Endothelial cell of umbilical vein (primary cell): ENCODE measurements around the gene TNFSF18. TPM values are rescaled to one million over a fixed set of nuclear protein-coding genes. Genes with fewer than 3 reads are reported as not detected.

Source experiments
- BruUV-seq: library from RNA; stranded (reverse); fragments of 400-500 nt; replicated peaks from 2 replicates; lab custom pipeline; 2021; lab: Mats Ljungman, UMichigan
- CTCF ChIA-PET: fragments of 300-600, 350-600 bp; sonication (Branson Sonifier 250); formaldehyde crosslinking; loops from one replicate; lab custom pipeline; 2021; ENCODE audit warnings: antibody characterized with exemption, inconsistent platforms; lab: Charles Lee
- POLR2A ChIA-PET: fragments of 300-600, 350-600 bp; sonication (Branson Sonifier 250); formaldehyde crosslinking; loops from one replicate; lab custom pipeline; 2021; ENCODE audit warnings: antibody characterized with exemption, inconsistent platforms; lab: Charles Lee
- DNase-seq: peaks from one replicate; pipeline ENCODE4 v3.0.0-alpha.2; 2011; ENCODE audit warnings: low read depth, low spot score
- FAIRE-seq: peaks from 2 replicates; lab custom pipeline; 2011; peaks lifted over from hg19 to GRCh38; lab: Jason Lieb, UNC
- H2AFZ ChIP-seq: 2 replicates; pipeline ENCODE4 v1.6.0; 2012; ENCODE audit warnings: low read depth, low read length, control low read depth, inconsistent platforms
- H3K27ac ChIP-seq: 2 replicates; pipeline ENCODE4 v1.5.1; 2011; ENCODE audit warnings: low read depth, mild to moderate bottlenecking, control low read depth, low read length, moderate library complexity; ENCODE audit not compliant: insufficient read depth
- H3K27me3 ChIP-seq, 2 experiments: 2 replicates each; pipeline versions ENCODE4 v1.6.0 to v1.6.1; 2011; ENCODE audit warnings: low read length in 2 of 2, mixed read lengths in 1 of 2; ENCODE audit not compliant: control insufficient read depth in 2 of 2, insufficient read depth in 2 of 2
- H3K36me3 ChIP-seq, 2 experiments: 2 replicates in 1 of 2; 3 replicates in 1 of 2; pipeline ENCODE4 v1.5.1; 2011; ENCODE audit warnings: low read length in 2 of 2, mild to moderate bottlenecking in 1 of 2, moderate library complexity in 1 of 2; ENCODE audit not compliant: control insufficient read depth in 2 of 2, insufficient read depth in 2 of 2; ENCODE audit errors: extremely low read depth in 1 of 2
- H3K4me1 ChIP-seq: 3 replicates; pipeline ENCODE4 v1.5.1; 2011; ENCODE audit warnings: mild to moderate bottlenecking, low read length; ENCODE audit not compliant: control insufficient read depth, insufficient read depth; ENCODE audit errors: extremely low read depth
- H3K4me2 ChIP-seq: 2 replicates; pipeline ENCODE4 v1.6.1; 2011; ENCODE audit warnings: low read length, control low read depth, mixed read lengths; ENCODE audit not compliant: insufficient read depth
- H3K4me3 ChIP-seq, 3 experiments: fragments of 200-600 bp in 1 of 3; sonication (generic), shearing (Covaris generic) in 1 of 3; replicated peaks in 1 of 3; 2 replicates each; pipeline ENCODE4 v1.5.1; 2011 to 2016; ENCODE audit warnings: control low read depth in 3 of 3, low read length in 3 of 3, mild to moderate bottlenecking in 2 of 3, inconsistent platforms in 1 of 3, low read depth in 1 of 3, moderate library complexity in 1 of 3; ENCODE audit not compliant: insufficient read depth in 1 of 3
- H3K79me2 ChIP-seq: 2 replicates; pipeline ENCODE4 v1.6.0; 2012; ENCODE audit warnings: low read length, inconsistent platforms; ENCODE audit not compliant: control insufficient read depth, insufficient read depth
- H3K9ac ChIP-seq: replicated peaks from 2 replicates; pipeline ENCODE3; 2011; ENCODE audit warnings: low read length, control low read depth; ENCODE audit not compliant: insufficient read depth; ENCODE audit errors: extremely low read depth
- H3K9me1 ChIP-seq: replicated peaks from 3 replicates; pipeline ENCODE4 v1.6.0; 2011; ENCODE audit warnings: mild to moderate bottlenecking, low read length; ENCODE audit not compliant: control insufficient read depth, insufficient read depth; ENCODE audit errors: extremely low read depth
- H3K9me3 ChIP-seq: replicated peaks from 2 replicates; pipeline ENCODE4 v1.5.1; 2012; ENCODE audit warnings: low read length, inconsistent platforms; ENCODE audit not compliant: control insufficient read depth, insufficient read depth
- H4K20me1 ChIP-seq: replicated peaks from 2 replicates; pipeline ENCODE3; 2011; ENCODE audit warnings: mild to moderate bottlenecking, low read length; ENCODE audit not compliant: control insufficient read depth, insufficient read depth; ENCODE audit errors: extremely low read depth
- EZH2 ChIP-seq: IDR thresholded peaks from 2 replicates; pipeline ENCODE4 v1.6.1; 2012; ENCODE audit warnings: borderline replicate concordance, low read depth, mild to moderate bottlenecking, moderate library complexity, low read length, inconsistent platforms; ENCODE audit not compliant: severe bottlenecking
- FOS ChIP-seq: IDR thresholded peaks from 2 replicates; pipeline ENCODE4 v1.6.1; 2011; ENCODE audit warnings: mild to moderate bottlenecking, low read length, moderate library complexity, borderline replicate concordance; ENCODE audit not compliant: insufficient read depth
- GATA2 ChIP-seq: IDR thresholded peaks from 2 replicates; pipeline ENCODE4 v1.7.0; 2011; ENCODE audit warnings: low read depth, mild to moderate bottlenecking, moderate library complexity, mixed read lengths, low read length; ENCODE audit not compliant: insufficient read length, insufficient read depth
- JUN ChIP-seq: IDR thresholded peaks from 2 replicates; pipeline ENCODE4 v1.6.1; 2011; ENCODE audit warnings: borderline replicate concordance, low read depth; ENCODE audit not compliant: insufficient read length, insufficient read depth
- MYC ChIP-seq: IDR thresholded peaks from one replicate; pipeline ENCODE4 v1.6.1; 2011; ENCODE audit warnings: mild to moderate bottlenecking, low read depth, low read length
- POLR2A ChIP-seq: IDR thresholded peaks from 2 replicates; pipeline ENCODE4 v1.6.1; 2012; ENCODE audit warnings: low read depth, mild to moderate bottlenecking, control low read depth, low read length
- POLR2AphosphoS5 ChIP-seq: IDR thresholded peaks from 2 replicates; pipeline ENCODE4 v1.6.1; 2012; ENCODE audit warnings: low read depth, mild to moderate bottlenecking, control low read depth, low read length, moderate library complexity; ENCODE audit not compliant: insufficient read depth
- dilution Hi-C: fragments of 300-500 bp; cut with MboI; formaldehyde crosslinking; loops from one replicate; pipeline ENCODE4 v1.15.0; 2019; ENCODE audit warnings: low sequenced_read_pairs; ENCODE audit not compliant: extremely low pct_ligation_motif_present
- intact Hi-C: fragments of 100-400 bp; cut with micrococcal nuclease; formaldehyde crosslinking; loops from one replicate; pipeline ENCODE4 v1.10.0; 2022
- polyA plus RNA-seq, 4 experiments: library from polyadenylated mRNA; depleted of rRNA in 3 of 4; stranded (reverse) in 3 of 4; unstranded in 1 of 4; fragments of >200 nt; gene quantifications; 2 replicates each; pipeline versions ENCODE4 v1.2.1 to v1.2.3, GENCODE V29; 2011 to 2012; ENCODE audit warnings: missing spikeins in 1 of 4
- total RNA-seq: library from RNA; stranded (reverse); gene quantifications from 2 replicates; pipeline ENCODE4 v1.2.3, GENCODE V29; 2021
- TF ChIP-seq, protein P1 (sequence below), 2 donors: IDR thresholded peaks; 1 replicate in 1 of 2; 2 replicates in 1 of 2; pipeline ENCODE4 v1.5.1; 2011; ENCODE audit warnings: low read length in 2 of 2, mild to moderate bottlenecking in 2 of 2, moderate library complexity in 2 of 2, control low read depth in 1 of 2, inconsistent platforms in 1 of 2, low read depth in 1 of 2; ENCODE audit not compliant: insufficient read depth in 1 of 2; ENCODE audit errors: extremely low read depth in 1 of 2
- TF ChIP-seq, protein P2 (sequence below): IDR thresholded peaks from 2 replicates; pipeline ENCODE4 v1.6.1; 2011; ENCODE audit not compliant: insufficient read depth, insufficient read length

The TNFSF18 gene
- total and polyA plus RNA-seq, 2 donors (not counting 3 experiments of a cell fraction or from before 2014, with no cell fraction given): 15.3 to 39.4 TPM

DNA sequence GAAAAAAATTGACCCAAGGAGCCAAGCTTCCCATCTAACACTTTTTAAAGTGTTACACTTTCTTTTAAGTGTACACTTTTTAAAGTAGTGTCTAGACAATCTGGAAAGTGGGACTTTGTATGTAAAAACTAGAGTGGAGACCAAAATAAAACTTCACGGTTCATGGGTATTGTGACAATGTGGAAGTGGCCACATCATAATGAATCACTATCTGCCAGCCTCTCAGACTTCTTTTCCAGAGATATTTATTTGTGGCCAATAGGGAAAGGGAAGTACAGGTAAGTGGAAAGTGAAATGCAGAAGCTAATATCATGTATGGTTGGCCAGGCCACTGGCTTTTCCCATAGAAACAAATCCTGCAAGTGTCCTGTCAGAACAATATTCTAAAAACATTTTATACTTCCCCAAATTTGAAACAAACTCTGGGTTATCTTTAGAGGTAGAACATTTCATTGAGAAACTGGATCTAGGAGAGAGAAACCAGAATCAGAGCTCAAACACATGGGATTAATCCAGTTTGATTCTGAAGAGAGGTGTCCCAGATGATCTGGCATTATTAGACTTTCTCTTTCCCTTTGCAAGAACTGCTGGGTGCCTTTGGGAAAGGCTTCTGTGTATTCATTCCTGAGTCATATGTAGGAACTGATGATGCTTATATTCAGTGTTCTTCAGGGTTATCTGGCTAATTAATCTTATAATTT lies 2.0 kb downstream of the TNFSF18 start:
- Histone ChIP-seq H3K4me3 (peak overlapping the region in 1 of 3 experiments; percentile 63), H3K9me1 (no peaks in the 10 kb centered on the region), H3K79me2 (peaks cover 12% of the 10 kb centered on the region), H3K4me1 (peaks cover 62% of the 10 kb centered on the region), H4K20me1 (no peaks in the 10 kb centered on the region), H3K9me3 (no peaks in the 10 kb centered on the region), H3K9ac (peak overlapping the region; percentile 75), H2AFZ (no peak overlapping the region), H3K4me2 (peak overlapping the region; percentile 71), H3K27me3 (no peaks in the 10 kb centered on the region), H3K27ac (peak overlapping the region; percentile 54), H3K36me3 (no peaks in the 10 kb centered on the region)
- DNase-seq (peak; percentile 47), FAIRE-seq (peak; percentile 24)
- ChIA-PET CTCF (interaction anchor here (1.6 kb wide), 1 partner anchor 74 kb away, joined by 5 read pairs; no protein-coding TSS in a partner anchor), POLR2A (no interaction called here)
- intact Hi-C loops: loop anchor here (10.0 kb wide), 1 partner anchor 724 kb away; no protein-coding TSS in a partner anchor
- BruUV-seq: TSS peak; percentile 63
- dilution Hi-C loops: no loop called here
- TF ChIP-seq GATA2 (peak; percentile 39), FOS (peak; percentile 64), EZH2 (no peak), POLR2AphosphoS5 (no peak), JUN (peak; percentile 25)

DNA sequence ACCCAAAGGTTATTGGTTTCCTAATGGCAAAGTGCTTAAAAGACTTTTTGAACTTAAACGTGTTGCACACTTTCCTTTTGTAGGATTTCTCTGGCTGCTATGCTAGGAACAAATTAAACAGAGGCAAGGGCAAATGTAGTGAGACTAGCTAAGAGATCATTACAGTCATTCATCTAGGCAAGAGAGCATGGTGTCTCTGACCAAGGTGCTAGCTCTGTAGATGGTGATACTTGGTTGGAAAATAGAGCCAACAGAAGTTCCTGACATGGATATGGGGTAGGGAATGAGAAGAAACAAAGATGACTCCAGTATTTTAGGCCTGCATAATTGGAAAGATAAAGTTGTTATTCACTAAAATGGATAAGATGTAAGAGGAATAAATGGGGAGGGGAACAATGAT lies 6.1 kb downstream of the TNFSF18 start:
- dilution Hi-C loops (no loop called here), intact Hi-C loops (loop anchor here (5.0 to 10.0 kb wide), 2 partner anchors 52 to 720 kb away; no protein-coding TSS in a partner anchor)
- no peaks in the 10 kb centered on the region for H4K20me1 ChIP-seq
- peaks cover 4% of the 10 kb centered on the region for H3K79me2 ChIP-seq
- peaks cover 46% of the 10 kb centered on the region for H3K4me1 ChIP-seq
- H3K9ac ChIP-seq: no peak overlapping the region
- DNase-seq (no peak), FAIRE-seq (no peak)
- ChIA-PET POLR2A (no interaction called here), CTCF (interaction anchor here (0.9 to 1.6 kb wide), 3 partner anchors 24 to 219 kb away, joined by 3 to 5 read pairs (median 5); no protein-coding TSS in a partner anchor)
- TF ChIP-seq POLR2AphosphoS5 (no peak), FOS (no peak), EZH2 (no peak), GATA2 (no peak), JUN (no peak), POLR2A (no peak), MYC (no peak)
- TF ChIP-seq, protein P1, sequence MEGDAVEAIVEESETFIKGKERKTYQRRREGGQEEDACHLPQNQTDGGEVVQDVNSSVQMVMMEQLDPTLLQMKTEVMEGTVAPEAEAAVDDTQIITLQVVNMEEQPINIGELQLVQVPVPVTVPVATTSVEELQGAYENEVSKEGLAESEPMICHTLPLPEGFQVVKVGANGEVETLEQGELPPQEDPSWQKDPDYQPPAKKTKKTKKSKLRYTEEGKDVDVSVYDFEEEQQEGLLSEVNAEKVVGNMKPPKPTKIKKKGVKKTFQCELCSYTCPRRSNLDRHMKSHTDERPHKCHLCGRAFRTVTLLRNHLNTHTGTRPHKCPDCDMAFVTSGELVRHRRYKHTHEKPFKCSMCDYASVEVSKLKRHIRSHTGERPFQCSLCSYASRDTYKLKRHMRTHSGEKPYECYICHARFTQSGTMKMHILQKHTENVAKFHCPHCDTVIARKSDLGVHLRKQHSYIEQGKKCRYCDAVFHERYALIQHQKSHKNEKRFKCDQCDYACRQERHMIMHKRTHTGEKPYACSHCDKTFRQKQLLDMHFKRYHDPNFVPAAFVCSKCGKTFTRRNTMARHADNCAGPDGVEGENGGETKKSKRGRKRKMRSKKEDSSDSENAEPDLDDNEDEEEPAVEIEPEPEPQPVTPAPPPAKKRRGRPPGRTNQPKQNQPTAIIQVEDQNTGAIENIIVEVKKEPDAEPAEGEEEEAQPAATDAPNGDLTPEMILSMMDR (IDR thresholded peaks at IDR 0.05; ENCODE audit: extremely low read depth in 1 of 2, insufficient read depth in 1 of 2, low read depth in 1 of 2, low read length in 2 of 2): no peak
- TF ChIP-seq, protein P2, sequence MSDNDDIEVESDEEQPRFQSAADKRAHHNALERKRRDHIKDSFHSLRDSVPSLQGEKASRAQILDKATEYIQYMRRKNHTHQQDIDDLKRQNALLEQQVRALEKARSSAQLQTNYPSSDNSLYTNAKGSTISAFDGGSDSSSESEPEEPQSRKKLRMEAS: no peak
- H3K27me3 ChIP-seq: no peaks in the 10 kb centered on the region
- no peaks in the 10 kb centered on the region for H3K9me1 ChIP-seq
- peak overlapping the region; percentile 73 for H3K4me2 ChIP-seq
- H3K9me3 ChIP-seq: no peaks in the 10 kb centered on the region
- peaks cover 0 to 8% of the 10 kb centered on the region in 2 experiments for H3K36me3 ChIP-seq
- no peak overlapping the region for H2AFZ ChIP-seq
- no TSS peak for BruUV-seq
- H3K4me3 ChIP-seq: no peak overlapping the region
- no peak overlapping the region for H3K27ac ChIP-seq
